HEK293 (cell line): ENCODE data around the gene FAM89A.

Experiments used
- BCL11B ChIP-seq: fragments of 450-650 bp; formaldehyde crosslinking; IDR thresholded peaks from 2 replicates; pipeline ENCODE4 v1.5.1; 2016; ENCODE audit warnings: low read depth, missing biosample characterization, missing genetic modification characterization
- EGR2 ChIP-seq: fragments of 450-650 bp; formaldehyde crosslinking; IDR thresholded peaks from 2 replicates; pipeline ENCODE4 v1.5.1; 2016; ENCODE audit warnings: low read depth, missing biosample characterization, missing genetic modification characterization
- FEZF1 ChIP-seq: fragments of 450-650 bp; formaldehyde crosslinking; IDR thresholded peaks from 2 replicates; pipeline ENCODE4 v1.5.1; 2016; ENCODE audit warnings: missing biosample characterization, missing genetic modification characterization
- KLF9 ChIP-seq: fragments of 450-650 bp; formaldehyde crosslinking; IDR thresholded peaks from 2 replicates; pipeline ENCODE4 v1.5.1; 2016; ENCODE audit warnings: missing biosample characterization, missing genetic modification characterization, low read depth
- PRDM10 ChIP-seq: fragments of 450-650 bp; formaldehyde crosslinking; IDR thresholded peaks from 2 replicates; pipeline ENCODE4 v1.5.1; 2016; ENCODE audit warnings: missing biosample characterization, missing genetic modification characterization
- SP2 ChIP-seq: fragments of 450-650 bp; formaldehyde crosslinking; IDR thresholded peaks from 2 replicates; pipeline ENCODE4 v1.5.1; 2016; ENCODE audit warnings: missing biosample characterization, missing genetic modification characterization
- ZBTB10 ChIP-seq: fragments of 450-650 bp; formaldehyde crosslinking; IDR thresholded peaks from 2 replicates; pipeline ENCODE4 v1.5.1; 2016; ENCODE audit warnings: missing biosample characterization, missing genetic modification characterization
- ZBTB17 ChIP-seq: fragments of 450-650 bp; formaldehyde crosslinking; IDR thresholded peaks from 2 replicates; pipeline ENCODE4 v1.5.1; 2016; ENCODE audit warnings: missing biosample characterization, missing genetic modification characterization
- ZBTB20 ChIP-seq: fragments of 450-650 bp; formaldehyde crosslinking; IDR thresholded peaks from 2 replicates; pipeline ENCODE4 v1.5.1; 2016; ENCODE audit warnings: missing biosample characterization, missing genetic modification characterization
- ZBTB48 ChIP-seq: fragments of 450-650 bp; formaldehyde crosslinking; IDR thresholded peaks from 2 replicates; pipeline ENCODE4 v1.5.1; 2016; ENCODE audit warnings: missing biosample characterization, missing genetic modification characterization
- ZNF174 ChIP-seq: fragments of 450-650 bp; formaldehyde crosslinking; IDR thresholded peaks from 2 replicates; pipeline ENCODE4 v1.5.0; 2017; ENCODE audit warnings: missing biosample characterization, mild to moderate bottlenecking, missing genetic modification characterization
- ZNF18 ChIP-seq: fragments of 450-650 bp; formaldehyde crosslinking; IDR thresholded peaks from 2 replicates; pipeline ENCODE4 v1.5.1; 2016; ENCODE audit warnings: missing biosample characterization, missing genetic modification characterization
- ZNF211 ChIP-seq: fragments of 450-650 bp; formaldehyde crosslinking; IDR thresholded peaks from 2 replicates; pipeline ENCODE4 v1.5.1; 2016; ENCODE audit warnings: low read depth, missing biosample characterization, missing genetic modification characterization
- ZNF248 ChIP-seq: fragments of 450-650 bp; formaldehyde crosslinking; IDR thresholded peaks from 2 replicates; pipeline ENCODE4 v1.5.1; 2017; ENCODE audit warnings: missing biosample characterization, missing genetic modification characterization
- ZNF280C ChIP-seq: fragments of 450-650 bp; formaldehyde crosslinking; IDR thresholded peaks from 2 replicates; pipeline ENCODE4 v1.5.1; 2016; ENCODE audit warnings: missing biosample characterization, missing genetic modification characterization
- ZNF280D ChIP-seq: fragments of 450-650 bp; formaldehyde crosslinking; IDR thresholded peaks from 2 replicates; pipeline ENCODE4 v1.5.1; 2016; ENCODE audit warnings: missing biosample characterization, missing genetic modification characterization
- ZNF335 ChIP-seq: fragments of 450-650 bp; formaldehyde crosslinking; conservative IDR thresholded peaks from 2 replicates; pipeline ENCODE4 v1.5.1; 2016; ENCODE audit warnings: missing biosample characterization, missing genetic modification characterization
- ZNF391 ChIP-seq: fragments of 450-650 bp; formaldehyde crosslinking; IDR thresholded peaks from 2 replicates; pipeline ENCODE4 v1.5.1; 2016; ENCODE audit warnings: low read depth, missing biosample characterization, missing genetic modification characterization, borderline replicate concordance
- ZNF433 ChIP-seq: fragments of 450-650 bp; formaldehyde crosslinking; IDR thresholded peaks from 2 replicates; pipeline ENCODE4 v1.5.1; 2016; ENCODE audit warnings: missing biosample characterization, missing genetic modification characterization, low read depth
- ZNF501 ChIP-seq: fragments of 450-650 bp; formaldehyde crosslinking; IDR thresholded peaks from 2 replicates; pipeline ENCODE4 v1.5.1; 2016; ENCODE audit warnings: missing biosample characterization, missing genetic modification characterization
- ZNF571 ChIP-seq: fragments of 450-650 bp; formaldehyde crosslinking; IDR thresholded peaks from 2 replicates; pipeline ENCODE4 v1.5.0; 2017; ENCODE audit warnings: missing biosample characterization, missing genetic modification characterization
- ZNF654 ChIP-seq: fragments of 450-650 bp; formaldehyde crosslinking; IDR thresholded peaks from 2 replicates; pipeline ENCODE4 v1.5.1; 2016; ENCODE audit warnings: low read depth, missing biosample characterization, missing genetic modification characterization
- ZNF785 ChIP-seq: fragments of 450-650 bp; formaldehyde crosslinking; IDR thresholded peaks from 2 replicates; pipeline ENCODE4 v1.5.1; 2016; ENCODE audit warnings: missing biosample characterization, missing genetic modification characterization
- ZSCAN4 ChIP-seq: fragments of 450-650 bp; formaldehyde crosslinking; IDR thresholded peaks from 2 replicates; pipeline ENCODE4 v1.5.1; 2017; ENCODE audit warnings: missing biosample characterization, missing genetic modification characterization

Gene FAM89A

GRCh38 chr1:231040800-231041718 is 1.0 kb upstream of the FAM89A start (continued):
- TF ChIP-seq ZBTB10 (tag by site-specific recombination) = no peak; the same call in 1 of the 2 replicates
- TF ChIP-seq SP2 (tag by site-specific recombination) = peak; percentile 79
- no peak for TF ChIP-seq ZNF211
- no peak for TF ChIP-seq KLF9
- peak; percentile 86; the same call in 1 of the 2 replicates for TF ChIP-seq ZBTB17 (tag by site-specific recombination)
- no peak for TF ChIP-seq ZNF280D (tag by site-specific recombination)
- peak; percentile 76 for TF ChIP-seq ZBTB20 (tag by site-specific recombination)
- TF ChIP-seq BCL11B (tag by site-specific recombination) = no peak
- no peak for TF ChIP-seq ZNF280C
- TF ChIP-seq ZSCAN4 = no peak
- TF ChIP-seq ZNF335 (tag by site-specific recombination) = peak; percentile 90
- no peak for TF ChIP-seq PRDM10 (tag by site-specific recombination)
- TF ChIP-seq ZNF433 (tag by site-specific recombination) = no peak
- TF ChIP-seq ZNF248 (tag by site-specific recombination) = no peak
- TF ChIP-seq ZNF785 (tag by site-specific recombination) = no peak
- 0 out of 2 replicates have a peak, but pooled peaks have one; percentile 21 for TF ChIP-seq ZNF18
- no peak for TF ChIP-seq ZNF174 (tag by site-specific recombination)
- TF ChIP-seq ZNF501 = no peak
- peak; percentile 98 for TF ChIP-seq EGR2 (tag by site-specific recombination)
- no peak for TF ChIP-seq ZNF571
- no peak for TF ChIP-seq ZNF654 (tag by site-specific recombination)
- TF ChIP-seq ZNF391 (tag by site-specific recombination) = no peak
- TF ChIP-seq FEZF1 (tag by site-specific recombination) = peak; percentile 38
- peak; percentile 84 for TF ChIP-seq ZBTB48 (tag by site-specific recombination)
